ENCODE measurements around the gene RAB24.

DNA sequence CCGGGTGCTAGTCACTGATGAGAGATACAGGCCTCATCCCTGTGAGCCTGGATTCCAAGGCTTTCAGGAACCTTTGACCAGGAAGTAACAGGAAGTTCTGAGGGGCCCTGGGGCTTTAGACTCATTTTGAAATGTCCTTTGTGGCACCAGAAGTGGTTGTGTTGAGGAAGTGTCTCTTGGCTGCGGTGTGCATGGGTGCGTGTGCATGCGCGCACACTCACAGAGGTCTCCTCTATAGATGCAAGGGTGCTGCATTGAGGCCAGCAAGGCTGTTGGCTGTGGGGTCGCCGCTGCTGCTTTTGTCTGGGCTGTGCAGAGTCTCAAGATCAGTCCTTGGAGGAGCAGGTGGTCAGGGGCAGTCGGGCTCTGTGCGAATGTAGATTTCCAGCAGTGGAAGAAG lies 7.6 kb downstream of the RAB24 start:
- TF ChIP-seq, protein P1, sequence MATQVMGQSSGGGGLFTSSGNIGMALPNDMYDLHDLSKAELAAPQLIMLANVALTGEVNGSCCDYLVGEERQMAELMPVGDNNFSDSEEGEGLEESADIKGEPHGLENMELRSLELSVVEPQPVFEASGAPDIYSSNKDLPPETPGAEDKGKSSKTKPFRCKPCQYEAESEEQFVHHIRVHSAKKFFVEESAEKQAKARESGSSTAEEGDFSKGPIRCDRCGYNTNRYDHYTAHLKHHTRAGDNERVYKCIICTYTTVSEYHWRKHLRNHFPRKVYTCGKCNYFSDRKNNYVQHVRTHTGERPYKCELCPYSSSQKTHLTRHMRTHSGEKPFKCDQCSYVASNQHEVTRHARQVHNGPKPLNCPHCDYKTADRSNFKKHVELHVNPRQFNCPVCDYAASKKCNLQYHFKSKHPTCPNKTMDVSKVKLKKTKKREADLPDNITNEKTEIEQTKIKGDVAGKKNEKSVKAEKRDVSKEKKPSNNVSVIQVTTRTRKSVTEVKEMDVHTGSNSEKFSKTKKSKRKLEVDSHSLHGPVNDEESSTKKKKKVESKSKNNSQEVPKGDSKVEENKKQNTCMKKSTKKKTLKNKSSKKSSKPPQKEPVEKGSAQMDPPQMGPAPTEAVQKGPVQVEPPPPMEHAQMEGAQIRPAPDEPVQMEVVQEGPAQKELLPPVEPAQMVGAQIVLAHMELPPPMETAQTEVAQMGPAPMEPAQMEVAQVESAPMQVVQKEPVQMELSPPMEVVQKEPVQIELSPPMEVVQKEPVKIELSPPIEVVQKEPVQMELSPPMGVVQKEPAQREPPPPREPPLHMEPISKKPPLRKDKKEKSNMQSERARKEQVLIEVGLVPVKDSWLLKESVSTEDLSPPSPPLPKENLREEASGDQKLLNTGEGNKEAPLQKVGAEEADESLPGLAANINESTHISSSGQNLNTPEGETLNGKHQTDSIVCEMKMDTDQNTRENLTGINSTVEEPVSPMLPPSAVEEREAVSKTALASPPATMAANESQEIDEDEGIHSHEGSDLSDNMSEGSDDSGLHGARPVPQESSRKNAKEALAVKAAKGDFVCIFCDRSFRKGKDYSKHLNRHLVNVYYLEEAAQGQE (IDR thresholded peaks at IDR 0.05; ENCODE audit: borderline replicate concordance) = no peak
- TF ChIP-seq POLR2AphosphoS5 (IDR thresholded peaks at IDR 0.05) = no peak

Measured in neural cell (in vitro differentiated cells).